HG02571 (cell line): ENCODE measurements around the gene GIMAP6.
"Not testable (repeated sequence)": the region's sequence is repeated elsewhere in the genome, so short reads cannot be mapped to it uniquely, and the experiment has no call there.

ENCODE experiments used
- ATAC-seq: cut with Tn5 transposase; IDR thresholded peaks from one replicate; pipeline ENCODE4 v1.9.1; 2021; ENCODE audit warnings: mild to moderate bottlenecking, moderate library complexity; ENCODE audit not compliant: unreplicated experiment

The GIMAP6 gene

GRCh38 chr7:150648353-150649079, 16.3 kb upstream of the GIMAP6 start:
- no peak for ATAC-seq

- ATAC-seq: no peak
These were observed 13.3 kb upstream of the GIMAP6 start for GRCh38 chr7:150645259-150646020.

GRCh38 chr7:150642926-150643325, 10.7 kb upstream of the GIMAP6 start:
- ATAC-seq: no peak

GRCh38 chr7:150641854-150642253, 9.7 kb upstream of the GIMAP6 start:
- no peak for ATAC-seq

DNA sequence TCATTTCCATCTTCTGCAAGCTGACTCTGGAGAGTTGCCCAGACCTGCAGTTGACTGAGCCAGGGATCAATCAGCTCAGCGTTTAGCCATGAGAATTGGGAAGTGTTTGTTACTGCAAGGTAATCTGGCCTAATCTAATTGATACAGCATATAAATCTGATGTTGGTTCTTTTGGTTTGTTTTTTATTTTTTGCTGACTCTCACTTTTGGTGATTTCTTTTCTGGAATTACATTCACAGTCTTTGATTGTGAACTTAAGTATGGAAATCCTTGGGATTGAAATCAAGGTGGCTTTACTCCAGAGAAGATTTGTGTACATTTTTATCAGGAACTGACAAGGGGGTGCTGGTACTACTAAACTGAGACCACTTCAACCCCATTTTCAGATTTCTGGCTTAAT, 1.7 kb upstream of the GIMAP6 start:
- ATAC-seq: no peak

- no peak for ATAC-seq
These were observed 930 bp downstream of the GIMAP6 start for GRCh38 chr7:150631084-150631826.

DNA sequence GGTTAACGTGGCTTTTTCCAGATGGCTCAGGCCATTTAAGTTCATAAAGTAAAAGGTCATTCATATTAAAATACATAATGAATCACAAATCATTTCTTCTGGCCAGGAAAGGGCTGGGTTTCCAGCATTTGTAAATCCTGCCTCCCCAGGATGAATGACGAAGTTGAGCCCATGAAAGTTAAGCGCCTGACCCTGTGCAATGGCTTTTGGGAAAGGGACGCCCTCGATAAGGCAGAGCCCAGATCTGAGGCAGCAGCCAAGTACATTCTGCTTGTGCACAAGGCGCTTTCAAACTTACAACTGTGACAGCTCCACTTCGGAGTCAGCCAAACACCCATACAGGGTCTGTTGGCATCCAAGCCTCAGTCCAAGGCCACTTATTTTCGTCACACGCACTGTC, 2.8 kb downstream of the GIMAP6 start:
- no peak for ATAC-seq

DNA sequence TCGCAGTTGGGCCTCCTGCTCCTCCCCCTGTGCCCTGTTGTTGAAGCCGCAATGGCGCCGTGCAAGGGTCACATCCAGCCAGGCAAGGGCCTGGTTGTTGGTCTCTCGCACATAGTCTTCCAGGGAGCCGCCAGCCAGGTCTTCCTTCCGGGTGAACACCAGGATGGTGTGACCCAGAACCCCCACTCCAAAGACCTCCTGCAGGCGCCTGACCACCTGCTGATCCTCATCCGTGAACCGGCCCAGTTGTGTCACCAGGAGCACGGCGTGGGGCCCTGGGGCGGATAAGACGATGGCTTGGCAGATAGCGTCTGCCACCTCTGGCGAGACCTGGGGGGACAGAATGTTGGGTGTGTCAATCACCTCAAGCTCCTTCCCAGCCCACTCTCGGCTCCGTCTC, 4.2 kb downstream of the GIMAP6 start:
- no peak for ATAC-seq

- ATAC-seq: no peak
These were observed 5.5 kb downstream of the GIMAP6 start for GRCh38 chr7:150626696-150627095.

GRCh38 chr7:150621376-150621775, 10.8 kb downstream of the GIMAP6 start:
- no peak for ATAC-seq

DNA sequence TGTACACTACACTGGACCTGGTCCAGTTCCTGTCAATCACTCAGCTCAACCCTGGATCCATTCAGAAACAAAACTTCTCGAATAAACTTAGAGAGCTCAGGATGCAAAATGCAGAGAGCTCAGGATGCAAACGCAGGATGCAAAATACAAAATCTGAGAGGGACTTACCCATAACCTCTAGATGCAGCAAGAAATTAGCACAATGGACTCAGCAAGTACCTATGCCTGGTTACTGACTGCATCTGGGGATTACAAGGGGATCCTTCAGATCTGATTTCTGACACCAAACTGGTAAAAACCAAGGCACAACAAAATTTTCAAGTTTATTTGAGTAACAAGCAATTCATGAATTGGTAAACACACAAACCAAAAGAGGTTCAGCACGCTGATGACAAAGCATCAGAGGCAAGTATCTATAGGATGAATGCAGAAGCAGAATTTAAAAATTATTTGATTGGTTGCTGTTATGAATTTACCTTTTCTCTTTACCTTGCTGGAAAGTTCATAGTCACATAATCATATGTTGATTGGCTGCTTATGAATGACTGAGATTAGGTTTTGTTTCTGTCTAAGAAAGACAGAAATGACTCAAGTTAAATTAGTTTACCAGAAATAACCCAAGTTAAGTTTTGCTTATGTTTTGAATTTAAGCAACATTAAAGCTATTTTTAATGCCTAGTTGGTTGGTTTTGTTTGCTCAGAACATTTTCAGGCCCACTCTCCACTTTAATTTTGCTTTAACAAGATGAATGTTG, 11.4 kb downstream of the GIMAP6 start:
- no peak for ATAC-seq

- ATAC-seq: no peak
These were observed 12.1 kb downstream of the GIMAP6 start for GRCh38 chr7:150620061-150620460.

GRCh38 chr7:150615221-150615755, 16.9 kb downstream of the GIMAP6 start:
- not testable (repeated sequence) for ATAC-seq

DNA sequence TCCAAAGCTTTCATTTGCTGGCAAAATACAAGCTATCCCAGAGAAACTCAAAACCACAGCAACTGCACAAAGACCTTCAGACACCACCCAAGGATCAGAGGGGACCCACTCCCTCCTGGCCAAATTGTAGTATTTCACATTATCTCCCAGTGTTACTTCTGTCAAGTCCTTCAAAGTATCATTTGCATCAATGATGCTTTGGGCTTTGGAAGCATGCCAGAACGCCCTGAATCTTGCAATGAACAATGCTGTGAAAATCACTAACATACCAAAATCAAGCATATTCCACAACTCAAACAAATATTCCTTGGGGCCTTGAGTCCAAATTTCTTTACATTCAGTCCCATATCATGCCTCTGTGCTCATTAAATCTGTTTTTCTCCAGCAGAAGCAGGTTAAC, 17.8 kb downstream of the GIMAP6 start:
- ATAC-seq: not testable (repeated sequence)

DNA sequence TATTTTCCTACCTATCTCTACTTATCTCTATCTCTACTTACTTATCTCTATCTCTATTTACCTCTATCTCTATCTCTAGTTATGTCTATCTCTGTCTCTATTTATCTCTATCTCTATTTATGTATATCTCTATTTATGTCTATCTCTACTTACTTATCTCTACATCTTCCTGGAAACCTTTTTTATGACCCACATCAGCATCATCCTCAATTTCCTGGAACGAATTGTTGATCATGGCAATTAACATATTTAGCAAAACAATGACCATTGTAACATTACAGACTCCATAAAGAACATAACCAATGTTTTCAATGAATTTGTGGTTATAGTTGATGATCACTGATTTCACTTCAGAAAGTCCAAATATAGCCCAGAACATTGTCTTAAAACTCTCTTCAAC, 18.3 kb downstream of the GIMAP6 start:
- no peak for ATAC-seq

DNA sequence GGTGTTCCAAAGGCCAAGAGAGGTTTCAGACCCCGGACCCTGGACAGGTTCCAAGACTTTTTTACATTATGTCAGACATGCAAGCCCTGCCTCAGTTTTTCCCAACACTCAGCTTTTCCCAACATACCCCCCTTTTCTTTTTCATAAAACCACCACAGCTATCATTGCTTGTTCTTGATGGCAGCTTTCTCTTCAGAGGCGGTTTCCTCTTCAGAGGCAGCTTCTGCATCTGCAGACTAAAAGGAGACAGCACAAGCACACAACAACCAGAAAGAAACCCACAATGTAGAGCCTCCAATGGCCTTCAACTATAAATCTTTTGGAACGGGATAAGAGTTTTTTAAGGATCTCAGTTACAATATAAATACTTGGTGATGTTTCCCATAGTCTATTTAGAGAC, 19.3 kb downstream of the GIMAP6 start:
- ATAC-seq: no peak

GRCh38 chr7:150610233-150610632, 22.0 kb downstream of the GIMAP6 start:
- ATAC-seq: no peak

DNA sequence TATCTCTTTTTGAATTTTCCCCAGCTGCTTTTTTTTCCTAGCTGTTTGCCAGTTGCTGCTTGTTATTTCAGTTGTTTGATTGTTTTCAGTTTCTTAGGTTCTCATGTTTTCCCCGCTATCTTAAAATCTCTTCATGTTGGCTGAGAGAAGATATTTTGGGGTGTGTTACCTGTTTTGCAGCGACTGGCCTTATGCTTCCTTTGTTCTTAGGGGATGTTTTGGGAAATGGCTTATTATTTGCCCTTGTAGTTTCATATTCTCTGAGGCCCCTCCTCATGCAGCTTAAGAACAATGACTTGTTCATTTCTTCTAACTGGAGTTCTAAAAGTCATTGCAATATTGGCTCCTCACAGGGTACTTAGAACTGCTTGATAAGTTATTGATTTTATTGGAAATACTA, 28.6 kb downstream of the GIMAP6 start:
- not testable (repeated sequence) for ATAC-seq

- no peak for ATAC-seq
These were observed 36.8 kb downstream of the GIMAP6 start for GRCh38 chr7:150595361-150595760.

GRCh38 chr7:150594805-150595204, 37.4 kb downstream of the GIMAP6 start:
- ATAC-seq: no peak

DNA sequence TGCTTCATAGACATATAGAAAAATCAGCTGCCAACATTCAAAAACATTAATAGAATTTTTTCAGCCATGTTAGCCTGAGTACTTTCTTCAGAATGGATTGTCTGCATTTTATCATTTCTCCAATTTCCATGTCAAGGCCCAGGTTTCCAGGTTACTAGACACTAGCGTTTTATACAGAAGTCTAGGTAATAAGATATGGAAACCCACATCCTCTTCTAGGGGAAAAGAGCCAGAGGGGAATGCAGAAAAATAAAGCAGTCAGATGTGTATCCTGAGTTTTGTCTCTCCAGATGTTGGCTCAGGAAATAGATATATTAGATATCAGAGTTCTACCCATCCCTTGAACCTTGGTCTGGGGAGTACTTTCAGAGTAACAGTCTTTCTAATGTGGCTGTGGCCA, 44.6 kb downstream of the GIMAP6 start:
- ATAC-seq: no peak
